CD14-positive monocyte (primary cell): ENCODE data around the gene HACD4. TPM values are rescaled to one million over a fixed set of nuclear protein-coding genes. Genes with fewer than 3 reads are reported as not detected.

Source experiments
- DNase-seq, 3 donors: peaks; one replicate each; pipeline ENCODE4 v3.0.0-alpha.2; 2011 to 2022
- H2AFZ ChIP-seq: 2 replicates; pipeline ENCODE4 v1.6.0; 2012; ENCODE audit warnings: mild to moderate bottlenecking, low read depth, low read length, inconsistent platforms; ENCODE audit not compliant: insufficient read depth, poor library complexity, severe bottlenecking
- H3K27ac ChIP-seq, 2 donors: 1 replicate in 1 of 2; 2 replicates in 1 of 2; pipeline ENCODE4 v1.5.1; 2012 to 2013; ENCODE audit warnings: low read length in 2 of 2, control low read depth in 1 of 2, inconsistent platforms in 1 of 2, low read depth in 1 of 2, mild to moderate bottlenecking in 1 of 2
- H3K27me3 ChIP-seq, 2 donors: one replicate each; pipeline versions ENCODE4 v1.6.0 to v1.6.1; 2011 to 2013; ENCODE audit warnings: low read length in 2 of 2; ENCODE audit not compliant: control insufficient read depth in 2 of 2, insufficient read depth in 2 of 2
- H3K36me3 ChIP-seq, 2 donors: replicated peaks in 1 of 2; 1 replicate in 1 of 2; 2 replicates in 1 of 2; pipeline versions ENCODE4 v1.5.1 to v1.6.1; 2012 to 2013; ENCODE audit warnings: low read length in 2 of 2, control low read depth in 1 of 2, inconsistent platforms in 1 of 2, mild to moderate bottlenecking in 1 of 2; ENCODE audit not compliant: insufficient read depth in 2 of 2, control insufficient read depth in 1 of 2
- H3K4me1 ChIP-seq, 2 donors: 1 replicate in 1 of 2; 2 replicates in 1 of 2; pipeline versions ENCODE4 v1.5.1 to v1.6.1; 2012 to 2013; ENCODE audit warnings: low read length in 2 of 2, control low read depth in 1 of 2, inconsistent platforms in 1 of 2, mild to moderate bottlenecking in 1 of 2, moderate library complexity in 1 of 2; ENCODE audit not compliant: insufficient read depth in 2 of 2, control insufficient read depth in 1 of 2
- H3K4me2 ChIP-seq: replicated peaks from 2 replicates; pipeline ENCODE3; 2012; ENCODE audit warnings: low read length, moderate library complexity, mild to moderate bottlenecking; ENCODE audit not compliant: poor library complexity, severe bottlenecking; ENCODE audit errors: extremely low read depth
- H3K4me3 ChIP-seq, 3 experiments: fragments of 200-600 bp in 1 of 3; sonication (generic) in 1 of 3; replicated peaks in 1 of 3; 1 replicate in 2 of 3; 2 replicates in 1 of 3; pipeline ENCODE4 v1.5.1; 2011 to 2013; ENCODE audit warnings: low read length in 3 of 3, mild to moderate bottlenecking in 3 of 3, control low read depth in 2 of 3, low read depth in 2 of 3, inconsistent platforms in 1 of 3, moderate library complexity in 1 of 3
- H3K79me2 ChIP-seq: 2 replicates; pipeline ENCODE4 v1.6.0; 2012; ENCODE audit warnings: mild to moderate bottlenecking, control low read depth, inconsistent platforms, low read length, moderate library complexity; ENCODE audit not compliant: insufficient read depth
- H3K9ac ChIP-seq: 2 replicates; pipeline ENCODE4 v1.6.0; 2017; ENCODE audit warnings: low read length, mild to moderate bottlenecking; ENCODE audit not compliant: insufficient read depth, poor library complexity, severe bottlenecking
- H3K9me3 ChIP-seq, 2 donors: replicated peaks in 1 of 2; 1 replicate in 1 of 2; 2 replicates in 1 of 2; pipeline versions ENCODE4 v1.5.1 to v1.6.1; 2012 to 2013; ENCODE audit warnings: low read length in 2 of 2, control low read depth in 1 of 2; ENCODE audit not compliant: control insufficient read depth in 1 of 2, insufficient read depth in 1 of 2
- H4K20me1 ChIP-seq: 2 replicates; pipeline ENCODE4 v1.6.0; 2012; ENCODE audit warnings: mild to moderate bottlenecking, low read length, control low read depth, moderate library complexity; ENCODE audit not compliant: insufficient read depth
- H3K27ac Mint-ChIP-seq, 7 donors: one replicate each; pipeline ENCODE4 v1.8.0; 2020; ENCODE audit warnings: mild to moderate bottlenecking in 7 of 7, mixed read lengths in 7 of 7, moderate library complexity in 6 of 7, inconsistent platforms in 2 of 7
- H3K27me3 Mint-ChIP-seq, 3 donors: one replicate each; pipeline ENCODE4 v1.8.0; 2021 to 2022; ENCODE audit warnings: low read depth in 3 of 3, mild to moderate bottlenecking in 3 of 3, mixed read lengths in 3 of 3, moderate library complexity in 3 of 3, inconsistent platforms in 1 of 3
- H3K36me3 Mint-ChIP-seq, 2 donors: one replicate each; pipeline ENCODE4 v1.8.0; 2020; ENCODE audit warnings: mixed read lengths in 2 of 2, inconsistent platforms in 1 of 2, mild to moderate bottlenecking in 1 of 2
- H3K4me1 Mint-ChIP-seq: one replicate; pipeline ENCODE4 v1.8.0; 2020; ENCODE audit warnings: mild to moderate bottlenecking, mixed read lengths
- H3K4me3 Mint-ChIP-seq, 2 donors: one replicate each; pipeline ENCODE4 v1.8.0; 2020; ENCODE audit warnings: mild to moderate bottlenecking in 2 of 2, mixed read lengths in 2 of 2, moderate library complexity in 1 of 2
- H3K9me3 Mint-ChIP-seq, 7 donors: one replicate each; pipeline ENCODE4 v1.8.0; 2020 to 2022; ENCODE audit warnings: mixed read lengths in 7 of 7, mild to moderate bottlenecking in 6 of 7, moderate library complexity in 6 of 7, inconsistent platforms in 2 of 7
- CTCF ChIP-seq: fragments of 200-600 bp; IDR thresholded peaks from one replicate; pipeline ENCODE4 v1.8.0; 2022; ENCODE audit warnings: antibody characterized with exemption, mild to moderate bottlenecking
- WGBS: methylation state at CpG from one replicate; pipeline ENCODE4 v1.1.5; 2013; ENCODE audit warnings: missing lambda C conversion rate; ENCODE audit not compliant: insufficient coverage; 5-methylcytosine and 5-hydroxymethylcytosine counted together
- intact Hi-C, 2 donors: fragments of 100-400 bp; cut with micrococcal nuclease; formaldehyde crosslinking; loops; one replicate each; pipeline versions ENCODE4 v1.15.0 to v1.15.1; 2023
- polyA plus RNA-seq, 3 donors: library from polyadenylated mRNA; depleted of rRNA in 1 of 3; unstranded in 2 of 3; stranded (reverse) in 1 of 3; fragments of 300-500 nt in 2 of 3; fragments of >200 nt in 1 of 3; fragmentation: Illumina TruSeq in 2 of 3; gene quantifications; 1 replicate in 2 of 3; 2 replicates in 1 of 3; pipeline ENCODE4 v1.2.3, GENCODE V29; 2012 to 2021

The HACD4 gene
- polyA plus RNA-seq, 3 donors, result 23.9 to 28.7 (median 27.5) TPM

- no peaks in the 10 kb centered on the region for H3K4me1 ChIP-seq
- H3K79me2 ChIP-seq, result no peaks in the 10 kb centered on the region
- H3K27ac ChIP-seq, result no peak overlapping the region
- H3K27me3 ChIP-seq, result no peaks in the 10 kb centered on the region
- Mint-ChIP-seq H3K27ac (no peak overlapping the region), H3K27me3 (peaks cover 0 to 3% (median 2%) of the 10 kb centered on the region in 3 donors), H3K36me3 (peaks cover 0 to 2% of the 10 kb centered on the region in 2 donors), H3K9me3 (peaks cover 0 to 6% (median 0%) of the 10 kb centered on the region in 7 donors), H3K4me3 (no peak overlapping the region), H3K4me1 (peaks cover 3% of the 10 kb centered on the region)
- no peaks in the 10 kb centered on the region for H4K20me1 ChIP-seq
- no peak for TF ChIP-seq CTCF
- no peak overlapping the region for H3K9ac ChIP-seq
- no peak overlapping the region for H3K4me3 ChIP-seq
- no peak overlapping the region for H3K4me2 ChIP-seq
- DNase-seq, result no peak
- 100% methylated on average over 1 of the region's 2 CpGs for WGBS
- intact Hi-C loops, result loop anchor here in 1 of 2 donors (10.0 kb wide), 1 partner anchor 58 kb away; no protein-coding TSS in a partner anchor
- no peak overlapping the region for H2AFZ ChIP-seq
- H3K9me3 ChIP-seq, result no peaks in the 10 kb centered on the region
- no peaks in the 10 kb centered on the region for H3K36me3 ChIP-seq
These were observed 5.8 kb upstream of the HACD4 start for GRCh38 chr9:21037278-21037677.

GRCh38 chr9:21031808-21032183, 356 bp upstream of the HACD4 start:
- H3K36me3 ChIP-seq, result peaks cover 7 to 11% of the 10 kb centered on the region in 2 donors
- H3K4me1 ChIP-seq, result peaks cover 36 to 52% of the 10 kb centered on the region in 2 donors
- Mint-ChIP-seq H3K36me3 (peaks cover 8 to 15% of the 10 kb centered on the region in 2 donors), H3K27me3 (peaks cover 0 to 3% (median 2%) of the 10 kb centered on the region in 3 donors), H3K27ac (peak overlapping the region in 5 of 7 donors; percentile 64 to 81 (median 75)), H3K4me3 (peak overlapping the region in 1 of 2 donors; percentile 84), H3K9me3 (peaks cover 0 to 6% (median 0%) of the 10 kb centered on the region in 7 donors), H3K4me1 (peaks cover 16% of the 10 kb centered on the region)
- peak overlapping the region; percentile 81 to 96 (median 82) for H3K4me3 ChIP-seq
- H3K9me3 ChIP-seq, result no peaks in the 10 kb centered on the region
- TF ChIP-seq CTCF, result no peak
- peaks cover 51% of the 10 kb centered on the region for H3K79me2 ChIP-seq
- peak overlapping the region; percentile 76 for H3K9ac ChIP-seq
- H2AFZ ChIP-seq, result peak overlapping the region; percentile 89
- no peak for DNase-seq
- peak overlapping the region; percentile 86 to 92 for H3K27ac ChIP-seq
- WGBS, result 65% methylated on average over 22 of the region's 22 CpGs
- peak overlapping the region; percentile 97 for H3K4me2 ChIP-seq
- no peaks in the 10 kb centered on the region for H3K27me3 ChIP-seq
- H4K20me1 ChIP-seq, result no peaks in the 10 kb centered on the region
- intact Hi-C loops, result loop anchor here (5.0 to 10.0 kb wide), 3 partner anchors 54 to 71 kb away; no protein-coding TSS in a partner anchor
